NCI-H460 (cell line): Measurements from ENCODE around the gene G6PC2. TPM values are rescaled to one million over a fixed set of nuclear protein-coding genes. Genes with fewer than 3 reads are reported as not detected.
"Not testable (repeated sequence)": the region's sequence is repeated elsewhere in the genome, so short reads cannot be mapped to it uniquely, and the experiment has no call there.

Experiments used
- DNase-seq: peaks from one replicate; pipeline ENCODE4 v3.0.0-alpha.2; 2016; ENCODE audit warnings: low read depth; ENCODE audit errors: extremely low read depth
- polyA plus RNA-seq: library from polyadenylated mRNA; depleted of rRNA; stranded (reverse); fragments of >200 nt; gene quantifications from 2 replicates; pipeline ENCODE4 v1.2.3, GENCODE V29; 2014; cell fraction: nucleus; rRNA removed
- total RNA-seq: library from RNA; depleted of rRNA; stranded (reverse); fragments of >200 nt; shearing (Covaris generic); gene quantifications from 2 replicates; pipeline ENCODE4 v1.2.3, GENCODE V29; 2014; rRNA removed

Gene G6PC2, protein sequence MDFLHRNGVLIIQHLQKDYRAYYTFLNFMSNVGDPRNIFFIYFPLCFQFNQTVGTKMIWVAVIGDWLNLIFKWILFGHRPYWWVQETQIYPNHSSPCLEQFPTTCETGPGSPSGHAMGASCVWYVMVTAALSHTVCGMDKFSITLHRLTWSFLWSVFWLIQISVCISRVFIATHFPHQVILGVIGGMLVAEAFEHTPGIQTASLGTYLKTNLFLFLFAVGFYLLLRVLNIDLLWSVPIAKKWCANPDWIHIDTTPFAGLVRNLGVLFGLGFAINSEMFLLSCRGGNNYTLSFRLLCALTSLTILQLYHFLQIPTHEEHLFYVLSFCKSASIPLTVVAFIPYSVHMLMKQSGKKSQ
- not detected in 2 replicates for total RNA-seq
- not detected in 2 replicates for polyA plus RNA-seq

GRCh38 chr2:168901003-168901402 is at the start of gene G6PC2:
TSS of gene G6PC2 (plus strand) at chr2:168901291. CDS start at chr2:168901332, 41 bp downstream.
- DNase-seq, result no peak

- DNase-seq, result no peak
Observed at GRCh38 chr2:168851674-168852320, 49.3 kb upstream of the G6PC2 start.

DNA sequence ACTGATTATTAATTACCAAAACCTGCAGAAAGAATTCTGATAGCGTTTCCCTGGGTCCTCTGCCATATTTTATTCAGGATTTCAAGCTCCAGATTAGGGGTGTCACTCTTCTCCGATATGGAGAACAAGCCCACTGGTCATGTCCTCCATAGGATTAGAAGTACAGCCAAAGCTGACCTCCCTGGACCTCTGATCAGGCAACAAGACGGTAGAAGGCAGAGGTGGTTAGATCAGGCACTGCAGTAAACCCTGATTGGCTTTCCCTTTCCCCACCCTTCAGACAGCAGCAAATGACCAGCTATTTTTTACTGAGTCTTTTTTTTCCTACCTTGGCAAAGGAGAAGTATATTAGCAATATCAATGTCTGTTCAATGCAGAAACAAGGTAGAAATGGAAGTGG is 48.6 kb upstream of the G6PC2 start:
- DNase-seq, result no peak

DNA sequence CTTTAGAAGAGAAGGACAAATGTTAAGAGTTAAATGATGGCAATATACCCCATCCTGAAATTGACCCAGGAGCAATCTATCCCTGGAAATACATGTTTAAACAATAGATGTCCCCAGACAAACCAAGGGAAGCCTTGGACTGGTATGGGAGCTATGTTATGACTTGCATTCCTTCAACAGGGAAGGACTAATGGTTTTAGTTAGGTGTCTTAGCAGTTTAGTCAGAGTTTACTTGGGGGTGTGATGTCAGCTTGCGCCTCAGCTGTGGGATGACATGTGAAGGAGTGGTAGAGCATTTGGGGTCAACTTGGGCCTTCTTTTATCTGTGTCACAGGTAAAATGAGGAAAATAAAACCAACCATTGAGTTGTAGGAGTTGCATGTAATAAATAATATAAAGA is 47.6 kb upstream of the G6PC2 start:
- no peak for DNase-seq

GRCh38 chr2:168854651-168855050 is 46.4 kb upstream of the G6PC2 start:
- no peak for DNase-seq

DNA sequence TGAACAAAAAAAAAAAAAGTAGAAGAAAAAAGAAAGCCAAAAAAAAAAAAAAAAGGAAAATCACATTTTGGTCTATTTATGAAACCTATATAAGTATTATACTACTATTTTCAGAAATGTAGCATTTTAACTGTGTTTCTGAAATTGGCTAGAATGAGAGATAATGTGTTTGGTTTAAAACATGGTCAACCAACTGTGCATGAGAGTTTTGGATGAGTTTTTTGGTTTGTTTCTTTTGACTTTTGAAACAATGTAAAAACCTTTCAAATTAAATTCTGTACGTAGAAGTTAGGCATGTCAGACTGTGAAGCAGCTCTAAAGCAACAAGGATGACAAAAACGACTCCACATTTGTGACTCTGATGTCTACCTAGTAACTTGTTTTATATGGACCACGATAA is 45.5 kb upstream of the G6PC2 start:
- DNase-seq, result no peak

DNA sequence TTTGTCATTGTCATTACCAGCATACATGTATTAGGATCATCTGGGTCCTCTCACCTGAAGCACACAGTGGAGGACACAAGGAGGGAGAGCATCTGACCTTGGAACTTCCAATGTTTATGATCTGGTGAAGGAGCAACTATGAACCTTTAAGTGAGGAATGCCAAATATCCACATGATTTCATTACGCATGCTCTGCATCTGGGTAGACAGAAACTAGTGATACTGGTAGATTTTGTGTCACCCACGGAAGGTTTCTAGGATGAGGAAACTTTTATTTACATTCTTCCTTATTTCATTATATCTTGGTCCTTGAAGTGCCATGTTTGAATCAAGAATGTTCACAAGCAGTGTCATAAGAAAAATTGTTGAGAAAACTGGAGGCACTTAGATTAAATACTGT is 42.9 kb upstream of the G6PC2 start:
- DNase-seq, result no peak

- DNase-seq, result not testable (repeated sequence)
Observed at GRCh38 chr2:168867164-168867563, 33.9 kb upstream of the G6PC2 start.

GRCh38 chr2:168870369-168870768 is 30.7 kb upstream of the G6PC2 start:
- DNase-seq, result not testable (repeated sequence)

DNA sequence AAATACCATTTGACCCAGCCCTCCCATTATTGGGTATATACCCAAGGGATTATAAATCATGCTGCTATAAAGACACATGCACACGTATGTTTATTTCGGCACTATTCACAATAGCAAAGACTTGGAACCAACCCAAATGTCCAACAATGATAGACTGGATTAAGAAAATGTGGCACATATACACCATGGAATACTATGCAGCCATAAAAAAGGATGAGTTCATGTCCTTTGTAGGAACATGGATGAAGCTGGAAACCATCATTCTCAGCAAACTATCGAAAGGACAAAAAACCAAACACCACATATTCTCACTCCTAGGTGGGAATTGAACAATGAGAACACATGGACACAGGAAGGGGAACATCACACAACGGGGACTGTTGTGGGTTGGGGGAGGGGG is 30.3 kb upstream of the G6PC2 start:
- not testable (repeated sequence) for DNase-seq

DNA sequence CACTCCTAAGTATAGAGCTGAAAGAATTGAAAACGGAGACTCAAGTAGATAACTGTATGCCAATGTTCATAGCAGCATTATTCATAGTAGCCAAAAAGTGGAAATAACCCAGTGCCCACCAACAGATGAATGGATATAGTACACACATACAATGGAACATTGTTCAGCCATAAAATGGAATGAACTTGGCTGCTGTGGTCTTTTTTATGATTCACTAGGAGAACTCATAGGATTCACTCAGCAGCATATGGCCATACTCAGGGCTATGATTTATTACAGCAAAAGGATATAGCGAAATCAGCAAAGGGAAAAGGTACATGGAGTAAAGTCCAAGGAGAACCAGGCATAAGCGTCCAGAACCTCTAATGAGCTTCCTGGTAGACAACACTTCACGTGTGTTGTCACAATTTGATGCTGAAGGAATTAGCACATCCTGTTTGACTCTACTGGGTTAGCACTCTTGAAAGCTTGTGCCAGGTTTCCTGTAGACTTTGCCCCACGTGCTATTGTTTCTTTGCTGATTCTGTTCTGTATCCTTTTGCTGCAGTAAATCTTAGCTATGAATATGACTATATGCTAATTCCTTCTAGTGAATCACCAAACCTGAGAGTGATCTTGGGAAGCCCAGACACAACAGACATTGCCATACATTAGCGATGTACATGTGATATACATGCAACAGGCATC is 26.6 kb upstream of the G6PC2 start:
- DNase-seq, result no peak

DNA sequence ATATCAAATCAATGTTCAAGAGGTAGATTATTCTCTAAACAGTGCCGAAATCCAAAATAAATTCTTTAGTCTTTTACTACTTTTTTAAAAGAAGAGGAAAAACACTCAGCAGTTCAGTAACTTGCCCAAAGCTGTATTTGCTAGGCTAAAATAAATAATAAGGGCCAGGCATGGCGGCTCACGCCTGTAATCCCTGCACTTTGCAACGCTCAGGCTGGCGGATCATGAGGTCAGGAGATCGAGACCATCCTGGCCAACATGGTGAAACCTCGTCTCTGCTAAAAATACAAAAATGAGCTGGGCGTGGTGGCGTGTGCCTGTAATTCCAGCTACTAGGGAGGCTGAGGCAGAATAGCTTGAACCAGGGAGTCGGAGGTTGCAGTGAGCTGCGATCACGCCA is 18.9 kb upstream of the G6PC2 start:
- DNase-seq, result not testable (repeated sequence)

GRCh38 chr2:168884975-168885374 is 16.1 kb upstream of the G6PC2 start:
- DNase-seq, result no peak

- DNase-seq, result no peak
Observed at GRCh38 chr2:168889635-168890005, 11.5 kb upstream of the G6PC2 start.

DNA sequence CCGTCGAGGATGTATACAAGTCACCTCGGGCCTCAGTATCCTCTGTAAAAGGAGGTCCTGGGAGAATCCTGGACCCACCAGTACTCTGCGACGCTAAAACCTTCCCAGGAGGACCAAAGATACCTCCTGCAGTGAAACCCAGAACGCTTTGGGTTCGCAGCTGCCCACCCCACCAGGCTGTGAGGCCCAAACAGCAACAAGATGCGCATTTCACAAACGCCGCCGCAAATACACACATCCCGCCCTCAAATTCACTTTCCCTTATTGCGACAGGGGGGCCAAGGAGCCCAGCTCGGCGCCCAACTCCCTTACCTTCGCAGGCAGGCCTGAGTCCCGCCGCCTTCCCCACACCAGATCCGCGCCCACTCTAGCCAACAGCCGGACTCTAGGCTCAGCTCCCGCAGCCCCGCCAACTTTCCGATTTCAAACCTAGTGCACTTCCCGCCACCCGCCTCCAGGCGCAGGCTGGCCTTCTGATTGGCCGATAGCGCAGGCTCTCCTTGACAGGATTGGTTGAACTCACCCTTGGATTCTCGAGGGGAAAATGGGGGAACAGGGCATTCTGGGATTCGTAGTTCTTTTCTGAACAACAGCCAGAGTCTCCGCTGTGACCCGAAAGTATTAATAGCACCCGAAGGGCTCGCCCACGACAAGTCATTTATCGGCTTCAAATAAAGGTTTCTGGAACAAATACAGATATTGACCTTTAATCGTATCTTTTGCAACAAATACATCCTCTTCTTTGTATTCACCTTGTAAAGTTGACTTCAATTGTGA is 10.9 kb upstream of the G6PC2 start, which contains the start of gene SPC25:
Gene SPC25 (minus strand): TSS at position 425 of the 777 bp plus-strand sequence. CDS start 911 bp downstream, outside the sequence.
- peak; percentile 94 for DNase-seq

DNA sequence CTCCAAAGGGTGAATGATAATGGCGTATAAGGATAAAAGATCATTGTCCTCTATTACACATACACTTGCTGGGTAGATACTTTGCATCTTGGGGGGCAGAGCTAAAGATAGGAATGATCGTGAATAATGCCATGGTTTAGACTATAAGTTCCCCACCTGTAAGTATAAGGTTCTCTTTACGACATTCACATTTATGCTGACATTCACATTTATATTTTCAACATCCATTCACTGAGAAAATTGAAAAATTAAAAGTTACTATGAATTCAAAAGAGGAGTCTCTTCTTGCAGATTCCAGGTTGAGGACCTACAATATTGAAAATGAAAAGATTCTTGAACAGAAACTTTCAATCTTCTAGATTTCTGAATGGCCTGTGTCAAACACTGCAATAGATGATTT is 8.8 kb upstream of the G6PC2 start:
- DNase-seq, result no peak

- DNase-seq, result no peak
Observed at GRCh38 chr2:168894101-168894500, 7.0 kb upstream of the G6PC2 start.

DNA sequence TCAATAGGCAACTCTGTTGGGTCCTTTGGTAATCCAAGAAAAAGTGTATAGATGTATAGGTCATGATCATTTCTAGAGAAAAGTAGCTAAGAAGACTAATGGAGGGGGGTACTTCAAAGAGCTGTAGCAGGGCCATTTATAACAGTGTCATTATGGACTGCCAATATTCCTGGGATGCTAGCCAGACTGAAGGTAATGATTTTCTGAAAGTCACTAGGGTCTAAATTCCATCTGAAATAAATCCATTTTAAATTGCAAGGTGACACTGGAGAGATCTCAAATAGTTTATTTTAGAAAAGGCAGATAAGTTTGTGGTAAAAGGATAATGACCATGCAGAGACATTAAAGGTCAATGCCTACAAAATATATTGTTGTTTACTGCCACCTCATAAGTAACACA is 6.4 kb upstream of the G6PC2 start:
- DNase-seq, result no peak

- DNase-seq, result no peak
Observed at GRCh38 chr2:168895771-168896170, 5.3 kb upstream of the G6PC2 start.

DNA sequence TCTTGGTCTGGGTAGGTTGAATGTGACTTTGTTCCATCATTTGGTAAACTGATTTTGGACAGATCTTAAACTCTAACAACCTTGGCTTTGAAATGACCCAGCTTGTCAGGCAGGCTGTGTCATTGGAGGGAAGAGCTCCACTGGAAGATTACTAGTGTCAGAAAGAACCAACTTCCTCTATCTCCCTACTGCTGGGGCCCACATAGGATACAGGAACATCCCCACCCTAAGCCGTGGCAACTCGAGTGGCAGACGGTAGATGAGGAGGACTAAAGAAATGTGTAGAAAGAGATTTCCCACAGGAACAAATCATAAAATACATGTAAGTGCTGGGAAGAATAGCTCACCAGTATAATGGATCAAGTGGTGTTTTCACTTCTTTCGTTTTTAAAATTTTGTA is 4.3 kb upstream of the G6PC2 start:
- DNase-seq, result no peak

DNA sequence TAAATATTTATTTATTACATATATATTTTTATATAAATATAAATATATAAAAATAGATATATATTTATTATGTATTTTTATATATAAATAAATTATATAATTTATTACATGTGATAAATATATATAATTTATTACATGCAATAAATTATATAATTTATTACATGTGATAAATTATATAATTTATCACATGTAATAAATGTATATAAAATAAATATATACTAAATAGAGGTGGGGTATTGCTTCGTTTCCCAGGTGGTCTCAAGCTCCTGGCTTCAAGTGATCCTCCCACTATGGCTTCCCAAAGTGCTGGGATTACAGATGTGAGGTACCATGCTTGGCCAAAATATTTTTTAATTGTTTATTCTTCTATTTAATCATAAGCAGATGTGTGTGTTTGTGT is 3.6 kb upstream of the G6PC2 start:
- DNase-seq, result no peak
